ENCODE measurements around the gene VPS41.

GRCh38 chr7:38855386-38855785 lies 53.6 kb downstream of the VPS41 start:
- TF ChIP-seq ZNF324 (tag by site-specific recombination; IDR thresholded peaks at IDR 0.05) (no peak), CTCF (tag by site-specific recombination; IDR thresholded peaks at IDR 0.05) (no peak), TCF7L2 (IDR thresholded peaks at IDR 0.05; ENCODE audit: borderline replicate concordance, low read depth, low read length) (no peak), IKZF3 (tag by site-specific recombination; IDR thresholded peaks at IDR 0.05) (no peak), ZNF341 (tag by site-specific recombination; IDR thresholded peaks at IDR 0.05; ENCODE audit: low read depth) (no peak), PBX3 (CRISPR knock-in tag; IDR thresholded peaks at IDR 0.05) (no peak), MYNN (tag by site-specific recombination; IDR thresholded peaks at IDR 0.05; ENCODE audit: borderline replicate concordance) (no peak), ZNF510 (tag by site-specific recombination; IDR thresholded peaks at IDR 0.05; ENCODE audit: insufficient replicate concordance) (no peak), ZNF558 (tag by site-specific recombination; IDR thresholded peaks at IDR 0.05) (no peak), ZBTB21 (tag by site-specific recombination; IDR thresholded peaks at IDR 0.05) (no peak), ZNF792 (tag by site-specific recombination; IDR thresholded peaks at IDR 0.05) (no peak), ZNF302 (tag by site-specific recombination; IDR thresholded peaks at IDR 0.05; ENCODE audit: low read depth) (no peak), ZNF76 (tag by site-specific recombination; IDR thresholded peaks at IDR 0.05; ENCODE audit: borderline replicate concordance, low read depth) (no peak)

Measured in HEK293 (cell line).